Body of pancreas (tissue), 4 donors: ENCODE results near the gene C1orf198.

Experiments used
- POLR2A ChIP-seq, 3 donors: fragments of 450-650 bp; IDR thresholded peaks; one replicate each; pipeline ENCODE4 v1.6.1; 2016; ENCODE audit warnings: antibody characterized with exemption in 3 of 3, mild to moderate bottlenecking in 2 of 3
- TF ChIP-seq, protein P1 (sequence below), 7 experiments: fragments of 450-650 bp in 4 of 7; fragments of 200-600 bp in 3 of 7; sonication (generic) in 3 of 7; IDR thresholded peaks; one replicate each; pipeline ENCODE4 v1.5.1; 2016 to 2019; ENCODE audit warnings: antibody characterized with exemption in 7 of 7

DNA sequence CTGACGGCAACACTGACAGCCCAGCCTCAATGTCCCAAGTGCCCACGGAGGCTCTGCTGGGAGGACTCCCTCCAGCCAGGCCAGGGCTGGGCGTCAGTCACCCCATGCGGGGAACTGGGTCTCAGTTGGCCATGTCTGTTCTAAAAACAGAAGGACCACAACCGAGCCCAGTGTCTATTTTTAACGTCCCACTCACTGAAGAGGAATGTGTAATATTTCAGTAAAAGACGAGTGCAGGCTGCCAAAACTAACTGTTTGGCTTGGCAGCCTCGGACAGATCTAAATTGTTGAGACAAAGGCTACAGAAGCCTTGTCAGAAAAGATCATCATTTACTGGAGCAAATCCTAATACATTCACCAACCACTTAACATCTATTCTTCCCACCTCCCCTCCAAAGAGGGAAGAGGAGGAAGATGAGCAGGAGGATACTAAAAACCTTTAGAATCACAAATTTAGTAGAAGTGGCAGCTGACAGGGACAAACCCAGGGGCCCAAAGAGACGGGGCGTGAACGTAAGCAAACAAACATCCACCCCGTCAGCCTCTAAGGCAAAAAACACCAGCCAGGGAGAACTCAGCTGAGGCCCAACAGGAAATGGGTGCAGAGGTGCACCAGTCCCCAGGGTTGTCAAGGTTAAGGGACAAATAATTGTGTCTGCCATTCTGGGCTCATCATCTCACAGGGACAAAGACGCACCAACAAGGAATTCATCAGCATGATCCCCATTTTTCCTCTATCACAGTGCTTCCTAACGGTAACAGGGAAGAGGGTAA lies 18.7 kb downstream of the C1orf198 start:
- TF ChIP-seq, protein P1, sequence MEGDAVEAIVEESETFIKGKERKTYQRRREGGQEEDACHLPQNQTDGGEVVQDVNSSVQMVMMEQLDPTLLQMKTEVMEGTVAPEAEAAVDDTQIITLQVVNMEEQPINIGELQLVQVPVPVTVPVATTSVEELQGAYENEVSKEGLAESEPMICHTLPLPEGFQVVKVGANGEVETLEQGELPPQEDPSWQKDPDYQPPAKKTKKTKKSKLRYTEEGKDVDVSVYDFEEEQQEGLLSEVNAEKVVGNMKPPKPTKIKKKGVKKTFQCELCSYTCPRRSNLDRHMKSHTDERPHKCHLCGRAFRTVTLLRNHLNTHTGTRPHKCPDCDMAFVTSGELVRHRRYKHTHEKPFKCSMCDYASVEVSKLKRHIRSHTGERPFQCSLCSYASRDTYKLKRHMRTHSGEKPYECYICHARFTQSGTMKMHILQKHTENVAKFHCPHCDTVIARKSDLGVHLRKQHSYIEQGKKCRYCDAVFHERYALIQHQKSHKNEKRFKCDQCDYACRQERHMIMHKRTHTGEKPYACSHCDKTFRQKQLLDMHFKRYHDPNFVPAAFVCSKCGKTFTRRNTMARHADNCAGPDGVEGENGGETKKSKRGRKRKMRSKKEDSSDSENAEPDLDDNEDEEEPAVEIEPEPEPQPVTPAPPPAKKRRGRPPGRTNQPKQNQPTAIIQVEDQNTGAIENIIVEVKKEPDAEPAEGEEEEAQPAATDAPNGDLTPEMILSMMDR (IDR thresholded peaks at IDR 0.05), result no peak
- no peak for TF ChIP-seq POLR2A (IDR thresholded peaks at IDR 0.05)
